HCT116 (cell line): ENCODE measurements around the gene OCA2.

Source experiments
- TF ChIP-seq, protein P1 (sequence below), 3 experiments: fragments of 200-600 bp in 1 of 3; sonication (generic) in 1 of 3; IDR thresholded peaks in 2 of 3; conservative IDR thresholded peaks in 1 of 3; 2 replicates each; pipeline ENCODE4 v1.5.1; 2012 to 2017; ENCODE audit warnings: low read depth in 2 of 3, low read length in 2 of 3, antibody characterized with exemption in 1 of 3, borderline replicate concordance in 1 of 3, control low read depth in 1 of 3, mild to moderate bottlenecking in 1 of 3, mixed read lengths in 1 of 3, mixed run types in 1 of 3, moderate library complexity in 1 of 3; ENCODE audit not compliant: insufficient read depth in 1 of 3
- TF ChIP-seq, protein P2 (sequence below): IDR thresholded peaks from 2 replicates; pipeline ENCODE4 v1.6.1; 2012; ENCODE audit warnings: low read depth

DNA sequence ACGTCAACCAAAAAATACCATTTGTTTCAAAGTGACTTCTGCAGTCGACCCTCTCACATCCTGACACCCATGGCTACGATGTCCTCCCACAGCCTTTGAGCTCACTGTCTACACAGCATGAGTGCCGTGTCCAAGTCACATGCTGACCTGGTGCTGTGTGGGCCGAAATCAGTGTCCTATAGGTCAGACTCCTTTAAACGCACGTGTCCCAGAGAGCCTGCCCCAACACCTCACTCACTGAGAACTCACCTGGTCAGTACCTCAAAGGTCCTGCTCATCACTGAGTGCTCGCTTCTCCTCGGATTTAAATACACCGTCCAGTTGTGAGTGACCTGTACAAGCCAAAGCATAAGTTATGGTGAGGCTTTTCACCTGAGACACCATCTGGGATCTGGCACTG is 83.3 kb downstream of the OCA2 start:
- TF ChIP-seq, protein P1, sequence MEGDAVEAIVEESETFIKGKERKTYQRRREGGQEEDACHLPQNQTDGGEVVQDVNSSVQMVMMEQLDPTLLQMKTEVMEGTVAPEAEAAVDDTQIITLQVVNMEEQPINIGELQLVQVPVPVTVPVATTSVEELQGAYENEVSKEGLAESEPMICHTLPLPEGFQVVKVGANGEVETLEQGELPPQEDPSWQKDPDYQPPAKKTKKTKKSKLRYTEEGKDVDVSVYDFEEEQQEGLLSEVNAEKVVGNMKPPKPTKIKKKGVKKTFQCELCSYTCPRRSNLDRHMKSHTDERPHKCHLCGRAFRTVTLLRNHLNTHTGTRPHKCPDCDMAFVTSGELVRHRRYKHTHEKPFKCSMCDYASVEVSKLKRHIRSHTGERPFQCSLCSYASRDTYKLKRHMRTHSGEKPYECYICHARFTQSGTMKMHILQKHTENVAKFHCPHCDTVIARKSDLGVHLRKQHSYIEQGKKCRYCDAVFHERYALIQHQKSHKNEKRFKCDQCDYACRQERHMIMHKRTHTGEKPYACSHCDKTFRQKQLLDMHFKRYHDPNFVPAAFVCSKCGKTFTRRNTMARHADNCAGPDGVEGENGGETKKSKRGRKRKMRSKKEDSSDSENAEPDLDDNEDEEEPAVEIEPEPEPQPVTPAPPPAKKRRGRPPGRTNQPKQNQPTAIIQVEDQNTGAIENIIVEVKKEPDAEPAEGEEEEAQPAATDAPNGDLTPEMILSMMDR (IDR thresholded peaks at IDR 0.05 in 2 of 3, conservative IDR thresholded peaks at IDR 0.05 in 1 of 3; ENCODE audit: borderline replicate concordance in 1 of 3, insufficient read depth in 1 of 3, low read depth in 2 of 3, low read length in 2 of 3): no peak
- TF ChIP-seq, protein P2, sequence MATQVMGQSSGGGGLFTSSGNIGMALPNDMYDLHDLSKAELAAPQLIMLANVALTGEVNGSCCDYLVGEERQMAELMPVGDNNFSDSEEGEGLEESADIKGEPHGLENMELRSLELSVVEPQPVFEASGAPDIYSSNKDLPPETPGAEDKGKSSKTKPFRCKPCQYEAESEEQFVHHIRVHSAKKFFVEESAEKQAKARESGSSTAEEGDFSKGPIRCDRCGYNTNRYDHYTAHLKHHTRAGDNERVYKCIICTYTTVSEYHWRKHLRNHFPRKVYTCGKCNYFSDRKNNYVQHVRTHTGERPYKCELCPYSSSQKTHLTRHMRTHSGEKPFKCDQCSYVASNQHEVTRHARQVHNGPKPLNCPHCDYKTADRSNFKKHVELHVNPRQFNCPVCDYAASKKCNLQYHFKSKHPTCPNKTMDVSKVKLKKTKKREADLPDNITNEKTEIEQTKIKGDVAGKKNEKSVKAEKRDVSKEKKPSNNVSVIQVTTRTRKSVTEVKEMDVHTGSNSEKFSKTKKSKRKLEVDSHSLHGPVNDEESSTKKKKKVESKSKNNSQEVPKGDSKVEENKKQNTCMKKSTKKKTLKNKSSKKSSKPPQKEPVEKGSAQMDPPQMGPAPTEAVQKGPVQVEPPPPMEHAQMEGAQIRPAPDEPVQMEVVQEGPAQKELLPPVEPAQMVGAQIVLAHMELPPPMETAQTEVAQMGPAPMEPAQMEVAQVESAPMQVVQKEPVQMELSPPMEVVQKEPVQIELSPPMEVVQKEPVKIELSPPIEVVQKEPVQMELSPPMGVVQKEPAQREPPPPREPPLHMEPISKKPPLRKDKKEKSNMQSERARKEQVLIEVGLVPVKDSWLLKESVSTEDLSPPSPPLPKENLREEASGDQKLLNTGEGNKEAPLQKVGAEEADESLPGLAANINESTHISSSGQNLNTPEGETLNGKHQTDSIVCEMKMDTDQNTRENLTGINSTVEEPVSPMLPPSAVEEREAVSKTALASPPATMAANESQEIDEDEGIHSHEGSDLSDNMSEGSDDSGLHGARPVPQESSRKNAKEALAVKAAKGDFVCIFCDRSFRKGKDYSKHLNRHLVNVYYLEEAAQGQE: no peak
